Kidney epithelial cell (primary cell): ENCODE measurements around the gene CHRNE. TPM values are rescaled to one million over a fixed set of nuclear protein-coding genes. Genes with fewer than 3 reads are reported as not detected.

Experiments
- DNase-seq: peaks from one replicate; pipeline ENCODE4 v3.0.0-alpha.2; 2010; ENCODE audit warnings: low read depth
- H3K27me3 ChIP-seq: 2 replicates; pipeline ENCODE4 v1.6.0; 2011; ENCODE audit warnings: low read length; ENCODE audit not compliant: control insufficient read depth, insufficient read depth
- H3K36me3 ChIP-seq: 2 replicates; pipeline ENCODE4 v1.5.1; 2011; ENCODE audit warnings: low read length; ENCODE audit not compliant: control insufficient read depth, insufficient read depth
- H3K4me3 ChIP-seq: 2 replicates; pipeline ENCODE4 v1.5.1; 2011; ENCODE audit warnings: low read depth, mild to moderate bottlenecking, control low read depth, low read length
- CTCF ChIP-seq: IDR thresholded peaks from 2 replicates; pipeline ENCODE4 v1.5.1; 2011; ENCODE audit warnings: mild to moderate bottlenecking, moderate library complexity, low read length, control low read depth, inconsistent platforms; ENCODE audit not compliant: insufficient read depth, poor library complexity, severe bottlenecking
- total RNA-seq: library from RNA; depleted of rRNA; stranded (reverse); fragments of >200 nt; gene quantifications from 2 replicates; pipeline ENCODE4 v1.2.3, GENCODE V29; 2015

Gene CHRNE
- 2.0 and 2.7 TPM in 2 replicates for total RNA-seq

GRCh38 chr17:4903051-4903818, at the start of gene CHRNE:
TSS of gene CHRNE (minus strand) at chr17:4903098. CDS start at chr17:4903063, 35 bp downstream.
- DNase-seq: no peak
- Histone ChIP-seq H3K36me3 (no peaks in the 10 kb centered on the region), H3K4me3 (no peak within 1 kb of the TSS), H3K27me3 (peaks cover 26% of the 10 kb centered on the region)
- TF ChIP-seq CTCF: peak; percentile 81

- DNase-seq: no peak
- no peaks in the 10 kb centered on the region for H3K27me3 ChIP-seq
- no peaks in the 10 kb centered on the region for H3K36me3 ChIP-seq
- H3K4me3 ChIP-seq: no peak overlapping the region
- no peak for TF ChIP-seq CTCF
These were observed 48.6 kb upstream of the CHRNE start for GRCh38 chr17:4951486-4951885.

GRCh38 chr17:4950746-4951204, 47.9 kb upstream of the CHRNE start, which contains the start of gene ENO3:
TSS of gene ENO3 (plus strand) at chr17:4951119. CDS start at chr17:4951830, 711 bp downstream.
- Histone ChIP-seq H3K36me3 (no peaks in the 10 kb centered on the region), H3K4me3 (peak within 1 kb of the TSS; percentile 34), H3K27me3 (no peaks in the 10 kb centered on the region)
- TF ChIP-seq CTCF: no peak
- no peak for DNase-seq

GRCh38 chr17:4950075-4950745, 47.3 kb upstream of the CHRNE start:
- Histone ChIP-seq H3K36me3 (no peaks in the 10 kb centered on the region), H3K27me3 (no peaks in the 10 kb centered on the region), H3K4me3 (peak overlapping the region; percentile 34)
- DNase-seq: no peak
- no peak for TF ChIP-seq CTCF

GRCh38 chr17:4949321-4950074, 46.6 kb upstream of the CHRNE start:
- DNase-seq: no peak
- peaks cover under 1% of the 10 kb centered on the region for H3K36me3 ChIP-seq
- TF ChIP-seq CTCF: no peak
- H3K27me3 ChIP-seq: no peaks in the 10 kb centered on the region
- H3K4me3 ChIP-seq: peak overlapping the region; percentile 91
